Gastroesophageal sphincter (tissue), 4 donors: ENCODE results near the gene PPFIBP1. TPM values are rescaled to one million over a fixed set of nuclear protein-coding genes. Genes with fewer than 3 reads are reported as not detected.
"Not testable (repeated sequence)": the region's sequence is repeated elsewhere in the genome, so short reads cannot be mapped to it uniquely, and the experiment has no call there.

Experiments
- ATAC-seq: fragments of 150-250 bp; one replicate; pipeline ENCODE4 v1.9.1; 2016; ENCODE audit warnings: mild to moderate bottlenecking, moderate library complexity
- H3K27ac ChIP-seq, 4 donors: fragments of 200-600 bp; sonication (generic) in 3 of 4; 1 replicate in 3 of 4; 2 replicates in 1 of 4; pipeline ENCODE4 v1.5.1; 2016 to 2019
- H3K27me3 ChIP-seq: fragments of 200-600 bp; sonication (generic); one replicate; pipeline ENCODE4 v1.5.1; 2019
- H3K36me3 ChIP-seq, 2 donors: fragments of 200-600 bp; sonication (generic); one replicate each; pipeline ENCODE4 v1.5.1; 2019; ENCODE audit warnings: control low read depth in 1 of 2
- H3K4me1 ChIP-seq, 3 donors: fragments of 200-600 bp; sonication (generic); 1 replicate in 2 of 3; 2 replicates in 1 of 3; pipeline ENCODE4 v1.5.1; 2016 to 2019; ENCODE audit warnings: control low read depth in 2 of 3
- H3K4me3 ChIP-seq, 2 donors: fragments of 200-600 bp; sonication (generic); one replicate each; pipeline ENCODE4 v1.5.1; 2019; ENCODE audit warnings: mild to moderate bottlenecking in 1 of 2, moderate library complexity in 1 of 2
- H3K9me3 ChIP-seq, 3 donors: fragments of 200-600 bp; sonication (generic); one replicate each; pipeline ENCODE4 v1.5.1; 2017 to 2019; ENCODE audit warnings: control low read depth in 2 of 3
- EP300 ChIP-seq: sonication (generic); formaldehyde crosslinking; IDR thresholded peaks from one replicate; pipeline ENCODE4 v1.6.1; 2017; ENCODE audit warnings: antibody characterized with exemption, mild to moderate bottlenecking
- POLR2A ChIP-seq, 2 donors: fragments of 450-650 bp; IDR thresholded peaks; one replicate each; pipeline ENCODE4 v1.6.1; 2017; ENCODE audit warnings: antibody characterized with exemption in 2 of 2, mild to moderate bottlenecking in 2 of 2, moderate library complexity in 1 of 2
- POLR2AphosphoS5 ChIP-seq: sonication (generic); formaldehyde crosslinking; IDR thresholded peaks from one replicate; pipeline ENCODE4 v1.6.1; 2017; ENCODE audit warnings: antibody characterized with exemption
- WGBS, 2 donors: methylation state at CpG; one replicate each; pipeline ENCODE4 v1.1.5; 2018; ENCODE audit warnings: low coverage in 1 of 2; 5-methylcytosine and 5-hydroxymethylcytosine counted together
- total RNA-seq, 4 donors: library from RNA; depleted of rRNA; stranded (reverse); fragments of >200 nt; gene quantifications; one replicate each; pipeline ENCODE4 v1.1.0, GENCODE V29; 2016
- TF ChIP-seq, protein P1 (sequence below), 4 experiments: fragments of 200-600 bp in 2 of 4; fragments of 450-650 bp in 2 of 4; sonication (generic) in 1 of 4; IDR thresholded peaks; one replicate each; pipeline ENCODE4 v1.5.1; 2017 to 2019; ENCODE audit warnings: antibody characterized with exemption in 4 of 4, mild to moderate bottlenecking in 2 of 4, moderate library complexity in 2 of 4

The PPFIBP1 gene
- total RNA-seq, 4 donors from 2014 or later: 70.7 to 78.7 (median 72.5) TPM

- no peaks in the 10 kb centered on the region for H3K9me3 ChIP-seq
- ATAC-seq: no peak
- H3K4me1 ChIP-seq: peaks cover 0 to 9% (median 0%) of the 10 kb centered on the region in 3 donors
- H3K4me3 ChIP-seq: no peak overlapping the region
- TF ChIP-seq POLR2A (IDR thresholded peaks at IDR 0.05) (no peak), POLR2AphosphoS5 (no peak), EP300 (no peak)
- TF ChIP-seq, protein P1, sequence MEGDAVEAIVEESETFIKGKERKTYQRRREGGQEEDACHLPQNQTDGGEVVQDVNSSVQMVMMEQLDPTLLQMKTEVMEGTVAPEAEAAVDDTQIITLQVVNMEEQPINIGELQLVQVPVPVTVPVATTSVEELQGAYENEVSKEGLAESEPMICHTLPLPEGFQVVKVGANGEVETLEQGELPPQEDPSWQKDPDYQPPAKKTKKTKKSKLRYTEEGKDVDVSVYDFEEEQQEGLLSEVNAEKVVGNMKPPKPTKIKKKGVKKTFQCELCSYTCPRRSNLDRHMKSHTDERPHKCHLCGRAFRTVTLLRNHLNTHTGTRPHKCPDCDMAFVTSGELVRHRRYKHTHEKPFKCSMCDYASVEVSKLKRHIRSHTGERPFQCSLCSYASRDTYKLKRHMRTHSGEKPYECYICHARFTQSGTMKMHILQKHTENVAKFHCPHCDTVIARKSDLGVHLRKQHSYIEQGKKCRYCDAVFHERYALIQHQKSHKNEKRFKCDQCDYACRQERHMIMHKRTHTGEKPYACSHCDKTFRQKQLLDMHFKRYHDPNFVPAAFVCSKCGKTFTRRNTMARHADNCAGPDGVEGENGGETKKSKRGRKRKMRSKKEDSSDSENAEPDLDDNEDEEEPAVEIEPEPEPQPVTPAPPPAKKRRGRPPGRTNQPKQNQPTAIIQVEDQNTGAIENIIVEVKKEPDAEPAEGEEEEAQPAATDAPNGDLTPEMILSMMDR (IDR thresholded peaks at IDR 0.05): no peak
- H3K36me3 ChIP-seq: peaks cover 0 to 52% of the 10 kb centered on the region in 2 donors
- no peak overlapping the region for H3K27ac ChIP-seq
- no peaks in the 10 kb centered on the region for H3K27me3 ChIP-seq
- 0 to 73% methylated on average over 1 of the region's 2 CpGs for WGBS, 2 donors
Measured at GRCh38 chr12:27646149-27646548, 122.1 kb downstream of the PPFIBP1 start.

DNA sequence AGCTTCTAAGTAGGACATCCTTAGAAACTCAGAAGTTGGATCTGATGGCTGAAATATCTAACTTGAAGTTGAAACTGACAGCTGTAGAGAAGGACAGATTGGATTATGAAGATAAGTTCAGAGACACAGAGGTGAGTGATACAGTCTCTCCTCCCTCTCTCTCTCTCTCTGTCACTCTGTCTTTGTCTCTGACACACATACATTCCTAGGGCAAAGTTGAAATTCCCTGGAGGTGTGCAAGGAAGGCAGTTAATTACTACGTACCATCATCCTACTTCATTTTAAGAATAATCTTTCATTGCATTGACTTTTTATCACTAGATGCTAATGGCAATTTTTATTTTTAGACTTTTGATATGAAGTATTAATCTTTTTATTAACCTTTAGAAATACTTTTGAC lies 126.0 kb downstream of the PPFIBP1 start:
- TF ChIP-seq POLR2A (IDR thresholded peaks at IDR 0.05) (no peak), POLR2AphosphoS5 (no peak), EP300 (no peak)
- TF ChIP-seq, protein P1 (IDR thresholded peaks at IDR 0.05): no peak
- Histone ChIP-seq H3K9me3 (no peaks in the 10 kb centered on the region), H3K27ac (no peak overlapping the region), H3K4me3 (no peak overlapping the region), H3K4me1 (peaks cover 0 to under 1% (median 0%) of the 10 kb centered on the region in 3 donors), H3K27me3 (no peaks in the 10 kb centered on the region), H3K36me3 (peaks cover 0 to 53% of the 10 kb centered on the region in 2 donors)
- 80 to 100% methylated on average over 1 of the region's 1 CpG for WGBS, 2 donors
- no peak for ATAC-seq

GRCh38 chr12:27651201-27651600 lies 127.2 kb downstream of the PPFIBP1 start:
- 86% methylated on average over 1 of the region's 1 CpG; no CpG with 5 or more reads in 1 of the 2 donors for WGBS, 2 donors
- no peak overlapping the region for H3K27ac ChIP-seq
- peaks cover 0 to 50% of the 10 kb centered on the region in 2 donors for H3K36me3 ChIP-seq
- H3K4me1 ChIP-seq: no peaks in the 10 kb centered on the region
- no peaks in the 10 kb centered on the region for H3K27me3 ChIP-seq
- H3K4me3 ChIP-seq: no peak overlapping the region
- TF ChIP-seq, protein P1 (IDR thresholded peaks at IDR 0.05): no peak
- no peak for TF ChIP-seq POLR2AphosphoS5
- TF ChIP-seq POLR2A (IDR thresholded peaks at IDR 0.05): no peak
- no peak for TF ChIP-seq EP300
- no peaks in the 10 kb centered on the region for H3K9me3 ChIP-seq
- ATAC-seq: no peak

DNA sequence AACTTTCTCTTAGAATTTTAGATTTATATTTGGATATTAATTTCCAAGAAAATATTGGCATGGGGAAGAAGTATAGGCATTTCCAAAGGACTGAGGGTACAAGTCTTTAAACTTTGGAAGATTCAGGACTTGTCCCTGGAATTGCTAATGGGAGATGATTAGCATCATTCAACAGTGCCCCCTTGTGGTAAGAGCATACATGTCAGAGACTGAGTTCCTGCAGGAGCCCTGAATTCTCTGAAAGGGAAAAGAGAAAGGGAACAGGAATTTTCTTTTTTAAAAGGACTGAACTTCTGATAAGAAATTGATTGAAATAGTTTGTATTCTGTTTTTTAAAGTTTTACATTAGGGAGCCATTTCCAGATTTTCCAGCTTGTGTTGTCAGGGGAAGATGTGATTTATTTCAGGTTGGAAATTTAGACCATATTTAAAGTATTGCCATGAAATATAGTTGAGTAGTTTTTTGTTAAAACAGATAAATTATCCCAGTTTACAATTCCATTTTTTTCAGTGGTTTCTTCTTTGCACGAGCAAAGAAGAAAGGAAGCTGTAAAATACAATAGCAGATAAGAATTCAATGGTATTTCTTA lies 128.3 kb downstream of the PPFIBP1 start:
- Histone ChIP-seq H3K27ac (no peak overlapping the region), H3K9me3 (no peaks in the 10 kb centered on the region), H3K4me1 (no peaks in the 10 kb centered on the region), H3K27me3 (no peaks in the 10 kb centered on the region), H3K36me3 (peaks cover 0 to 50% of the 10 kb centered on the region in 2 donors), H3K4me3 (no peak overlapping the region)
- 52 to 83% methylated on average over 1 of the region's 1 CpG for WGBS, 2 donors
- peak; percentile 65 for ATAC-seq
- no peak for TF ChIP-seq EP300
- TF ChIP-seq, protein P1 (IDR thresholded peaks at IDR 0.05): peak; percentile 75 to 84 (median 82)

- Histone ChIP-seq H3K4me3 (no peak overlapping the region), H3K27me3 (no peaks in the 10 kb centered on the region), H3K27ac (no peak overlapping the region), H3K9me3 (no peaks in the 10 kb centered on the region), H3K4me1 (no peaks in the 10 kb centered on the region), H3K36me3 (peaks cover 0 to 45% of the 10 kb centered on the region in 2 donors)
- no peak for TF ChIP-seq POLR2A (IDR thresholded peaks at IDR 0.05)
- TF ChIP-seq POLR2AphosphoS5: no peak
- TF ChIP-seq EP300: no peak
- TF ChIP-seq, protein P1 (IDR thresholded peaks at IDR 0.05): no peak
- no peak for ATAC-seq
Measured at GRCh38 chr12:27653661-27654060, 129.7 kb downstream of the PPFIBP1 start.

GRCh38 chr12:27655476-27655875 lies 131.5 kb downstream of the PPFIBP1 start:
- H3K27ac ChIP-seq, ATAC-seq, H3K4me1 ChIP-seq, H3K4me3 ChIP-seq, H3K9me3 ChIP-seq, H3K27me3 ChIP-seq: not testable (repeated sequence)
- H3K36me3 ChIP-seq: peaks cover 0 to 46% of the 10 kb centered on the region in 2 donors
- 60 to 84% methylated on average over 1 to 3 of the region's 3 CpGs for WGBS, 2 donors
